Esophagus muscularis mucosa (tissue), 4 donors: ENCODE results near the gene ATAD1. TPM values are rescaled to one million over a fixed set of nuclear protein-coding genes. Genes with fewer than 3 reads are reported as not detected.
"Not testable (repeated sequence)": the region's sequence is repeated elsewhere in the genome, so short reads cannot be mapped to it uniquely, and the experiment has no call there.

Experiments
- DNase-seq: peaks from one replicate; pipeline ENCODE4 v3.0.0-alpha.2; 2017; ENCODE audit errors: extremely low spot score
- H3K27ac ChIP-seq, 4 donors: fragments of 200-600 bp; sonication (generic); replicated peaks in 1 of 4; 1 replicate in 3 of 4; 2 replicates in 1 of 4; pipeline ENCODE4 v1.5.1; 2016 to 2019; ENCODE audit warnings: mild to moderate bottlenecking in 1 of 4
- H3K27me3 ChIP-seq, 4 donors: fragments of 200-600 bp; sonication (generic); one replicate each; pipeline versions ENCODE4 v1.5.1 to v1.6.0; 2016 to 2019
- H3K36me3 ChIP-seq, 4 donors: fragments of 200-600 bp; sonication (generic); one replicate each; pipeline ENCODE4 v1.5.1; 2016 to 2019
- H3K4me1 ChIP-seq, 4 donors: fragments of 200-600 bp; sonication (generic); one replicate each; pipeline ENCODE4 v1.5.1; 2016 to 2019
- H3K4me3 ChIP-seq, 4 donors: fragments of 200-600 bp; sonication (generic); 1 replicate in 2 of 4; 2 replicates in 2 of 4; pipeline ENCODE4 v1.5.1; 2016 to 2019; ENCODE audit warnings: mild to moderate bottlenecking in 4 of 4, moderate library complexity in 1 of 4
- H3K9me3 ChIP-seq, 4 donors: fragments of 200-600 bp; sonication (generic); 1 replicate in 3 of 4; 2 replicates in 1 of 4; pipeline ENCODE4 v1.5.1; 2016 to 2019
- EP300 ChIP-seq: sonication (generic); formaldehyde crosslinking; IDR thresholded peaks from one replicate; pipeline ENCODE4 v1.6.1; 2017; ENCODE audit warnings: antibody characterized with exemption
- POLR2A ChIP-seq: fragments of 450-650 bp; IDR thresholded peaks from one replicate; pipeline ENCODE4 v1.6.1; 2017; ENCODE audit warnings: antibody characterized with exemption, moderate library complexity, mild to moderate bottlenecking, low read depth
- POLR2AphosphoS5 ChIP-seq, 2 donors: sonication (generic); formaldehyde crosslinking; IDR thresholded peaks; one replicate each; pipeline ENCODE4 v1.6.1; 2017; ENCODE audit warnings: antibody characterized with exemption in 2 of 2
- WGBS: methylation state at CpG from one replicate; pipeline ENCODE4 v1.1.5; 2018; 5-methylcytosine and 5-hydroxymethylcytosine counted together
- intact Hi-C: fragments of 100-400 bp; cut with DNase I; formaldehyde crosslinking; loops from one replicate; pipeline ENCODE4 v1.15.1; 2023
- total RNA-seq, 4 donors: library from RNA; depleted of rRNA; stranded (reverse); fragments of >200 nt; gene quantifications; one replicate each; pipeline versions ENCODE4 v1.1.0 to v1.2.1, GENCODE V29; 2016
- TF ChIP-seq, protein P1 (sequence below), 3 experiments: fragments of 200-600 bp in 2 of 3; fragments of 450-650 bp in 1 of 3; sonication (generic) in 2 of 3; IDR thresholded peaks; one replicate each; pipeline ENCODE4 v1.5.1; 2017 to 2019; ENCODE audit warnings: antibody characterized with exemption in 3 of 3, mild to moderate bottlenecking in 2 of 3, moderate library complexity in 1 of 3

ATAD1 gene
- total RNA-seq, 4 donors from 2014 or later, result 29.1 to 41.3 (median 36.1) TPM

DNA sequence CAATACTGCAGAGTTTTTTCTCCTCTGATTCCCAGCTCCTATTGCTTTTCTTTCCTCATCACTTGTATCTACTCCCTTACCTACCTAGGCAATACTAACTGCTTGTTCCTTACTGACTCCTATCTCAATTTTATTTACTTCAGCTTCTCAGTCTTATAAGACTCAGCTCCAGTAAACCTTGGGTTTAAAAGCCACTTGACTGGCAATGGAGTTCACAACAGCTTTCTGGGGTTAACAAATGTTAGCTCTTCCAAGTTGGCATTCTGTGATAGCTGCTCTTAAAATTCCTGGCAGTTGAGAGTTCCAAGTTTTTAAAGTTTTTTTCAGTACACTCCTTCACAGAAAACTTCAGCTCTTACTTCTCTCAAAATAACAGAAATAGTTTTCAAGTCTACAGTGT lies 14.2 kb downstream of the ATAD1 start:
- H3K36me3 ChIP-seq, result peaks cover 0 to 19% (median 3%) of the 10 kb centered on the region in 4 donors
- H3K9me3 ChIP-seq, result peaks cover 0 to 5% (median 0%) of the 10 kb centered on the region in 4 donors
- H3K4me1 ChIP-seq, result peaks cover 0 to 8% (median 2%) of the 10 kb centered on the region in 4 donors
- no peak for TF ChIP-seq POLR2A
- no peak for DNase-seq
- H3K4me3 ChIP-seq, result no peak overlapping the region
- H3K27ac ChIP-seq, result no peak overlapping the region
- intact Hi-C loops, result no loop called here
- H3K27me3 ChIP-seq, result no peaks in the 10 kb centered on the region

DNA sequence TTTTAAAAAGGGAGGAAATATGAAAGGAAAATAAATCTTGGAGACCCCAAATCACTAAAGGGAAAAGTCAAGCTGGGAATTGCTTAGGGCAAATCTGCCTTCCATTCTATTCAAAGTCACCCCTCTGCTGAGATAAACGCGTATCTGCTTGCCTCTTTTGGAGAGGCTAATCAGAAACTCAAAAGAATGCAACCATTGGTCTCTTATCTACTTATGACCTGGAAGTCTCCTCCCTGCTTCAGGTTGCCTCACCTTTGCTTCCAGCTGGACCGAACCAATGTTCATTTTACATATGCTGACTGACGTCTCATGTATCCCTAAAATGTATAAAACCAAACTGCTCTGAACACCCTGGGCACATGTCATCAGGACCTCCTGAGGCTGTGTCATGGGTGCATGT lies 14.7 kb downstream of the ATAD1 start:
- WGBS, result 99% methylated on average over 4 of the region's 4 CpGs
- Histone ChIP-seq H3K9me3 (peaks cover 0 to 5% (median 0%) of the 10 kb centered on the region in 4 donors), H3K27me3 (no peaks in the 10 kb centered on the region), H3K4me3 (no peak overlapping the region), H3K27ac (no peak overlapping the region), H3K4me1 (peaks cover 0 to 8% (median 2%) of the 10 kb centered on the region in 4 donors), H3K36me3 (peaks cover 0 to 19% (median 3%) of the 10 kb centered on the region in 4 donors)
- DNase-seq, result no peak
- no peak for TF ChIP-seq POLR2A
- TF ChIP-seq, protein P1, sequence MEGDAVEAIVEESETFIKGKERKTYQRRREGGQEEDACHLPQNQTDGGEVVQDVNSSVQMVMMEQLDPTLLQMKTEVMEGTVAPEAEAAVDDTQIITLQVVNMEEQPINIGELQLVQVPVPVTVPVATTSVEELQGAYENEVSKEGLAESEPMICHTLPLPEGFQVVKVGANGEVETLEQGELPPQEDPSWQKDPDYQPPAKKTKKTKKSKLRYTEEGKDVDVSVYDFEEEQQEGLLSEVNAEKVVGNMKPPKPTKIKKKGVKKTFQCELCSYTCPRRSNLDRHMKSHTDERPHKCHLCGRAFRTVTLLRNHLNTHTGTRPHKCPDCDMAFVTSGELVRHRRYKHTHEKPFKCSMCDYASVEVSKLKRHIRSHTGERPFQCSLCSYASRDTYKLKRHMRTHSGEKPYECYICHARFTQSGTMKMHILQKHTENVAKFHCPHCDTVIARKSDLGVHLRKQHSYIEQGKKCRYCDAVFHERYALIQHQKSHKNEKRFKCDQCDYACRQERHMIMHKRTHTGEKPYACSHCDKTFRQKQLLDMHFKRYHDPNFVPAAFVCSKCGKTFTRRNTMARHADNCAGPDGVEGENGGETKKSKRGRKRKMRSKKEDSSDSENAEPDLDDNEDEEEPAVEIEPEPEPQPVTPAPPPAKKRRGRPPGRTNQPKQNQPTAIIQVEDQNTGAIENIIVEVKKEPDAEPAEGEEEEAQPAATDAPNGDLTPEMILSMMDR (IDR thresholded peaks at IDR 0.05), result no peak
- TF ChIP-seq POLR2AphosphoS5 (IDR thresholded peaks at IDR 0.05), result no peak
- TF ChIP-seq EP300, result no peak
- intact Hi-C loops, result no loop called here

DNA sequence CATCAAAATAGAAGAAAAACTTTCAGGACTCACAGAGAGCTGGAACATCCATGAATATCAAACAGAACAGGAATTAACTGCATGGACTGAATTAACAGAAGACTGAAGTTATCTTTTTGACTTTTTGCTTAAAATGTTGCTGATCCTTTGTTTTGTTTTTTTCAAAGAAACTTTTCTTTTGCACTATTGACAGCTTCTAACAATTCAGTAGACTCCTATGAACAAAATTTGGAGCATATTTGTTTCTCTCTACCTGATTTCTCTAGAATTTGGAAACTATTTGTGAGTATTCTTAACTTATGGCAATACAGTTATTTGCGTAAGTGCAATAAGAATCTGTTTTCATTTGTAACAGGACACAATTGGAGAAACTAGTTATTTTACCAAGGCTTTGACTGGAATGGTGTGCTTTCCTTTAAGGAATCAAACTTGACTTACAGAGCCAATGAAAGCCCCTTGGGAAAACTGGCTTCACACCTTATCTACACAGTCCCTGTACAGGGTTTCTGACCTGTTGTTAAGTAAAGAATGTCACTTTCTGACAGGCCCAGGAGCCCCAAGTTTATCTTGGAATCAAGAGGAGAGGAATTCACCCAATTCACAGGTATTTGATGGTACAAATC lies 16.1 kb downstream of the ATAD1 start:
- 100% methylated on average over 1 of the region's 1 CpG for WGBS
- H3K4me3 ChIP-seq, H3K27ac ChIP-seq, H3K9me3 ChIP-seq, H3K27me3 ChIP-seq, H3K4me1 ChIP-seq, DNase-seq, intact Hi-C loops: not testable (repeated sequence)
- peaks cover 0 to 23% (median 3%) of the 10 kb centered on the region in 4 donors for H3K36me3 ChIP-seq

DNA sequence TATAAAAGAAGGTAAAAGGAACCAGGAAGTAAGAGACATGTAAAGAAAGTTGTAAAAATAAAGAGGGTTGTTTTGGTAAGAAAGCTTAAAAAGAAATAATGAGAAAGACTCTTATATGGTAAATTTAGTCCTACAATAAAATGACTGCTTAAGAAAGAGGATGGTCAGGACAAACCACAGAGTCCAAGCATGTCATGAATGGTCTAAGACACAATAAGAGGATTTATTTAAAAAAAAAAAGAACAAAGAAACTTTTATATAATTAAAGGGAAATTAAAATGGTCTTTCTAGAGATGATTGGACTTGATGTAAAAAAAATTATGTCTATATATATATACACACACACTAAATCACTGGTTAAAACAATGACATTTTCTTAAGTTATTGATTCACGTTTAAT lies 18.2 kb downstream of the ATAD1 start:
- TF ChIP-seq POLR2AphosphoS5 (IDR thresholded peaks at IDR 0.05) (no peak), POLR2A (no peak), EP300 (no peak)
- TF ChIP-seq, protein P1 (IDR thresholded peaks at IDR 0.05), result no peak
- Histone ChIP-seq H3K27me3 (no peaks in the 10 kb centered on the region), H3K27ac (no peak overlapping the region), H3K9me3 (peaks cover 0 to 5% (median 0%) of the 10 kb centered on the region in 4 donors), H3K4me1 (peaks cover 0 to 8% (median 2%) of the 10 kb centered on the region in 4 donors), H3K36me3 (peaks cover 0 to 23% (median 3%) of the 10 kb centered on the region in 4 donors), H3K4me3 (no peak overlapping the region)
- intact Hi-C loops, result no loop called here
- no peak for DNase-seq
- 91% methylated on average over 1 of the region's 1 CpG for WGBS

DNA sequence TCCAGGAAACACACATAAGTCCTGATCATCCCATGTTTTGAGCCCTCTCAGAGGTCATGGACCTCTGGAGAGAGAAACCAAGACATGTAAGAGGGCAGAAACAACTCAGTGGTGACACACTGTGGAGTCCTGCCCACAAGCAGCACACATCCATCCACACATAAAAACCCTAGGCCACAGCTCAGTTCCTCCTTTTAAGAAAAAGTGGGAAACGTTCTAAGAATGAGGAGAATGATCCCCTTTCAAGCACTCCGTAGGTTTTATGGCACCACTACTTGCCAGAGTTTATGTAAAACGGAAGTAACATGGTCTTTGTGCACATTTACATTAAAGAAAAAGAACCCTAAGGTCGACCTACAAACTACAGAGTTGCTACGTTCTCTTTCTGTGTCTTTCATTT lies 19.9 kb downstream of the ATAD1 start:
- Histone ChIP-seq H3K27me3 (no peaks in the 10 kb centered on the region), H3K9me3 (peaks cover 0 to 5% (median 0%) of the 10 kb centered on the region in 4 donors), H3K4me3 (no peak overlapping the region), H3K27ac (no peak overlapping the region), H3K36me3 (peaks cover 0 to 14% (median 3%) of the 10 kb centered on the region in 4 donors), H3K4me1 (no peaks in the 10 kb centered on the region)
- WGBS, result 96% methylated on average over 5 of the region's 5 CpGs
- no peak for DNase-seq
- TF ChIP-seq EP300 (no peak), POLR2A (no peak), POLR2AphosphoS5 (IDR thresholded peaks at IDR 0.05) (no peak)
- TF ChIP-seq, protein P1 (IDR thresholded peaks at IDR 0.05), result no peak
- intact Hi-C loops, result no loop called here

DNA sequence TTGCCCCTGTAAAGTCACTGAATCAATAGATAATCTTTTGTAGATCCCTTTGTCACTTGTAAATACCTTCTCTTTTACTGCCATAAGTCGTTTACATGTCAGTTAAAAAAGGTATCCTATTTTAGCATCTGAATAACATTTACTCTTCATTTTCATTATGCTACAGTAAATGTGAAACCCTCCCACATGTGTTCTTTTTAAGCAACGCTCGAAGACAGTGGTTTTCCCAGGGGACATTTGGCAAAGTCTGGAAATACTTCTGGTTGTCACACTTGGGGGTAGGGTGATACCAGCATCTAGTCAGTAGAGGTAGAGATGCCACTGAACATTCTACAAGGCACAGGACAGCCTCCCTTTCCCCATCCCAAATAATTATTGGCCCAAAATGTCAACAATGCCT lies 23.7 kb downstream of the ATAD1 start:
- Histone ChIP-seq H3K4me1 (peaks cover 2 to 13% (median 6%) of the 10 kb centered on the region in 4 donors), H3K4me3 (no peak overlapping the region), H3K9me3 (no peaks in the 10 kb centered on the region), H3K27ac (no peak overlapping the region), H3K36me3 (peaks cover 0 to 18% (median 6%) of the 10 kb centered on the region in 4 donors), H3K27me3 (no peaks in the 10 kb centered on the region)
- intact Hi-C loops, result no loop called here
- 91% methylated on average over 3 of the region's 3 CpGs for WGBS
- TF ChIP-seq EP300 (no peak), POLR2A (no peak), POLR2AphosphoS5 (IDR thresholded peaks at IDR 0.05) (no peak)
- TF ChIP-seq, protein P1 (IDR thresholded peaks at IDR 0.05), result no peak
- DNase-seq, result no peak
